Testis (tissue), 2 donors: ENCODE data around the gene HSD17B1.

Experiments
- CTCF ChIP-seq, 3 experiments: fragments of 450-650 bp in 2 of 3; fragments of 200-600 bp in 1 of 3; sonication (generic) in 1 of 3; IDR thresholded peaks; one replicate each; pipeline ENCODE4 v1.5.1; 2016 to 2019; ENCODE audit warnings: antibody characterized with exemption in 3 of 3, mild to moderate bottlenecking in 2 of 3, moderate library complexity in 1 of 3
- POLR2A ChIP-seq: fragments of 450-650 bp; IDR thresholded peaks from one replicate; pipeline ENCODE4 v1.6.1; 2017; ENCODE audit warnings: antibody characterized with exemption, mild to moderate bottlenecking, moderate library complexity

DNA sequence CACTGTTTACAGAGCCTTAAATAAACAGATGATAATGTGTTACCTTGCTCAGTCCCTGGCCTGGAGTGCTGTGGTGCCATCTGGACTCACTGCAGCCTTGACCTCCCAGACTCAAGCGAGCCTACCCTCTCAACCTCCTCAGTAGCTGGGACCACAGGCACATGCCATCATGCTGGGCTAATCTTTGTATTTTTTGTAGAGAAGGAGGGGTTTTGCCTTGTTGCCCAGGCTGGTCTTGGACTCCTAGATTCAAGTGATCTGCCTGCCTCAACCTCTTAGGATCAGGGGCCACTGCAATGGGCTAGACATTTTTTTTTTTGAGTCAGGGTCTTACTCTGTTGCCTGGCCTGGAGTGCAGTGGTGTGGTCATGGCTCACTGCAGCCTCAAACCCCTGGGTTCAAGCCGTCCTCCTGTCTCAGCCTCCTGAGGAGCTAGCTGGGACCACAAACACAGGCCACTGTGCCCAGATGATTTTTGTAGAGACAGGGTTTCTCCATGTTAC is 21.7 kb upstream of the HSD17B1 start:
- TF ChIP-seq CTCF (IDR thresholded peaks at IDR 0.05), result no peak
- TF ChIP-seq POLR2A, result no peak
